Measurements from ENCODE around the gene MCUB. TPM values are rescaled to one million over a fixed set of nuclear protein-coding genes. Genes with fewer than 3 reads are reported as not detected.

The MCUB gene
- total RNA-seq (2022; extraction: Qiagen RNA extraction; ENCODE audit: low read depth), result 9.6 to 22.0 TPM (median 18.0 TPM) in 5 replicates

GRCh38 chr4:109559983-109560686 is at the start of gene MCUB:
Gene MCUB (plus strand): TSS chr4:109560246. CDS start chr4:109560338, 92 bp downstream.

GRCh38 chr4:109702950-109703663 is 143.1 kb downstream of the MCUB start, which contains the start of gene CASP6:
Gene CASP6 (minus strand): TSS chr4:109703445. CDS start chr4:109703395, 50 bp downstream.

GRCh38 chr4:109729718-109730618 is 169.9 kb downstream of the MCUB start, which contains the start of gene PLA2G12A:
Gene PLA2G12A (minus strand): TSS chr4:109730070. CDS start chr4:109729809, 261 bp downstream.

Other genes starting within 250 kb of the MCUB start
- 18.5 to 22.9 TPM (median 21.0 TPM) in 5 replicates for gene SEC24B, start 126.4 kb upstream of the MCUB start, total RNA-seq (2022; extraction: Qiagen RNA extraction; ENCODE audit: low read depth)
- 13.6 to 17.1 TPM (median 14.7 TPM) in 5 replicates for gene CASP6, start 143.2 kb downstream of the MCUB start, total RNA-seq (2022; extraction: Qiagen RNA extraction; ENCODE audit: low read depth)
- gene PLA2G12A, start 169.8 kb downstream of the MCUB start, total RNA-seq (2022; extraction: Qiagen RNA extraction; ENCODE audit: low read depth), result 7.9 to 11.6 TPM (median 10.7 TPM) in 5 replicates
- gene CFI, start 241.8 kb downstream of the MCUB start, total RNA-seq (2022; extraction: Qiagen RNA extraction; ENCODE audit: low read depth), result 0.52 to 0.73 TPM (median 0.67 TPM) in 5 replicates

All from A549 treated with DMSO at 1 μM for 4 hours (cell line).